H9 (cell line): ENCODE results near the gene CCDC71. TPM values are rescaled to one million over a fixed set of nuclear protein-coding genes. Genes with fewer than 3 reads are reported as not detected.

Experiments
- DNase-seq: peaks from one replicate; pipeline ENCODE4 v3.0.0-alpha.2; 2017
- H2AFZ ChIP-seq: one replicate; pipeline ENCODE4 v1.6.1; 2013; ENCODE audit warnings: mild to moderate bottlenecking, low read length, control low read depth, moderate library complexity
- H2AK5ac ChIP-seq: 2 replicates; pipeline ENCODE4 v1.6.1; 2013; ENCODE audit warnings: low read length, control low read depth, mixed read lengths; ENCODE audit not compliant: insufficient read length
- H2BK120ac ChIP-seq: one replicate; pipeline ENCODE4 v1.6.1; 2013; ENCODE audit warnings: low read depth, mild to moderate bottlenecking, low read length, control low read depth, inconsistent platforms; ENCODE audit not compliant: poor library complexity, severe bottlenecking
- H2BK12ac ChIP-seq: 2 replicates; pipeline ENCODE4 v1.6.1; 2013; ENCODE audit warnings: low read length, control low read depth, mixed read lengths, low read depth; ENCODE audit not compliant: insufficient read length
- H2BK15ac ChIP-seq: 2 replicates; pipeline ENCODE4 v1.6.1; 2013; ENCODE audit warnings: low read depth, low read length, control low read depth
- H2BK20ac ChIP-seq: one replicate; pipeline ENCODE4 v1.6.1; 2013; ENCODE audit warnings: low read depth, mild to moderate bottlenecking, low read length, control low read depth, inconsistent platforms; ENCODE audit not compliant: poor library complexity, severe bottlenecking
- H2BK5ac ChIP-seq: 2 replicates; pipeline ENCODE4 v1.6.1; 2013; ENCODE audit warnings: low read length, control low read depth, mixed read lengths; ENCODE audit not compliant: insufficient read length
- H3K14ac ChIP-seq: 2 replicates; pipeline ENCODE4 v1.6.1; 2013; ENCODE audit warnings: low read length, control low read depth; ENCODE audit not compliant: insufficient read depth
- H3K18ac ChIP-seq: 2 replicates; pipeline ENCODE4 v1.6.1; 2013; ENCODE audit warnings: low read depth, mild to moderate bottlenecking, mixed read lengths, low read length, control low read depth; ENCODE audit not compliant: insufficient read length
- H3K23ac ChIP-seq: 2 replicates; pipeline ENCODE4 v1.6.1; 2013; ENCODE audit warnings: low read length, control low read depth, mixed read lengths, low read depth; ENCODE audit not compliant: insufficient read length
- H3K23me2 ChIP-seq: 2 replicates; pipeline ENCODE4 v1.6.1; 2013; ENCODE audit warnings: low read depth, mild to moderate bottlenecking, mixed read lengths, low read length, control low read depth; ENCODE audit not compliant: insufficient read length, poor library complexity, severe bottlenecking
- H3K27ac ChIP-seq: 2 replicates; pipeline ENCODE4 v1.5.1; 2013; ENCODE audit warnings: low read length, control low read depth, mixed read lengths, low read depth; ENCODE audit not compliant: insufficient read length
- H3K27me3 ChIP-seq: 2 replicates; pipeline ENCODE4 v1.6.1; 2013; ENCODE audit warnings: low read length, control low read depth, inconsistent platforms; ENCODE audit not compliant: insufficient read depth
- H3K4ac ChIP-seq: 2 replicates; pipeline ENCODE4 v1.6.1; 2013; ENCODE audit warnings: low read depth, mild to moderate bottlenecking, control low read depth, inconsistent platforms, low read length, moderate library complexity
- H3K4me1 ChIP-seq: 2 replicates; pipeline ENCODE4 v1.6.1; 2013; ENCODE audit warnings: low read length, control low read depth, inconsistent platforms; ENCODE audit not compliant: insufficient read depth
- H3K4me2 ChIP-seq: 2 replicates; pipeline ENCODE4 v1.6.1; 2013; ENCODE audit warnings: low read length, control low read depth, mixed read lengths; ENCODE audit not compliant: insufficient read length, insufficient read depth
- H3K56ac ChIP-seq: 2 replicates; pipeline ENCODE4 v1.6.1; 2013; ENCODE audit warnings: low read depth, mild to moderate bottlenecking, mixed read lengths, low read length, control low read depth; ENCODE audit not compliant: insufficient read length
- H3K79me1 ChIP-seq: 2 replicates; pipeline ENCODE4 v1.6.1; 2013; ENCODE audit warnings: low read depth, mild to moderate bottlenecking, moderate library complexity, low read length, control low read depth, inconsistent platforms; ENCODE audit not compliant: insufficient read depth, poor library complexity, severe bottlenecking
- H3K79me2 ChIP-seq: 2 replicates; pipeline ENCODE4 v1.6.1; 2013; ENCODE audit warnings: low read length, control low read depth, inconsistent platforms; ENCODE audit not compliant: insufficient read depth
- H3K9ac ChIP-seq: 2 replicates; pipeline ENCODE4 v1.6.1; 2013; ENCODE audit warnings: low read length, control low read depth, mixed read lengths; ENCODE audit not compliant: insufficient read length; ENCODE audit errors: extremely low read depth
- H3K9me3 ChIP-seq: one replicate; pipeline ENCODE4 v1.6.1; 2013; ENCODE audit warnings: low read depth, low read length, inconsistent platforms; ENCODE audit not compliant: control insufficient read depth
- H3T11ph ChIP-seq: one replicate; pipeline ENCODE4 v1.6.1; 2013; ENCODE audit warnings: mild to moderate bottlenecking, low read length, control low read depth, inconsistent platforms
- H4K20me1 ChIP-seq: one replicate; pipeline ENCODE4 v1.6.1; 2013; ENCODE audit not compliant: control insufficient read depth, insufficient read length, insufficient read depth
- H4K5ac ChIP-seq: 2 replicates; pipeline ENCODE4 v1.6.1; 2013; ENCODE audit warnings: low read depth, mild to moderate bottlenecking, mixed read lengths, low read length, control low read depth; ENCODE audit not compliant: insufficient read length
- H4K8ac ChIP-seq: replicated peaks from 2 replicates; pipeline ENCODE4 v1.6.1; 2013; ENCODE audit warnings: low read length, control low read depth, mixed read lengths, low read depth; ENCODE audit not compliant: insufficient read length
- H4K91ac ChIP-seq: 2 replicates; pipeline ENCODE4 v1.6.1; 2013; ENCODE audit warnings: low read depth, mild to moderate bottlenecking, moderate library complexity, mixed read lengths, low read length, control low read depth; ENCODE audit not compliant: insufficient read length
- H3K27ac Mint-ChIP-seq, 3 experiments: 2 replicates in 2 of 3; 3 replicates in 1 of 3; pipeline ENCODE4 v1.8.0; 2020 to 2021; ENCODE audit warnings: mixed read lengths in 3 of 3, mild to moderate bottlenecking in 1 of 3, moderate library complexity in 1 of 3
- H3K27me3 Mint-ChIP-seq: 2 replicates; pipeline ENCODE4 v1.8.0; 2021; ENCODE audit warnings: low read depth, mild to moderate bottlenecking, moderate library complexity, mixed read lengths
- H3K36me3 Mint-ChIP-seq, 3 experiments: 2 replicates in 2 of 3; 3 replicates in 1 of 3; pipeline ENCODE4 v1.8.0; 2020 to 2021; ENCODE audit warnings: low read depth in 3 of 3, mixed read lengths in 3 of 3; ENCODE audit not compliant: insufficient read depth in 1 of 3
- H3K4me1 Mint-ChIP-seq, 2 experiments: 2 replicates each; pipeline ENCODE4 v1.8.0; 2020; ENCODE audit warnings: mixed read lengths in 2 of 2
- H3K4me3 Mint-ChIP-seq, 2 experiments: 2 replicates in 1 of 2; 3 replicates in 1 of 2; pipeline ENCODE4 v1.8.0; 2020 to 2021; ENCODE audit warnings: mild to moderate bottlenecking in 2 of 2, mixed read lengths in 2 of 2, moderate library complexity in 1 of 2
- H3K9me3 Mint-ChIP-seq, 2 experiments: 2 replicates in 1 of 2; 3 replicates in 1 of 2; pipeline ENCODE4 v1.8.0; 2020; ENCODE audit warnings: mild to moderate bottlenecking in 2 of 2, mixed read lengths in 2 of 2, moderate library complexity in 1 of 2
- CTCF ChIP-seq: fragments of 200-600 bp; sonication (generic); conservative IDR thresholded peaks from 3 replicates; pipeline ENCODE4 v1.8.0; 2021; ENCODE audit warnings: antibody characterized with exemption, mild to moderate bottlenecking
- WGBS: extraction: QIAGEN DNeasy Blood & Tissue Kit; methylation state at CpG from one replicate; pipeline ENCODE4 v1.1.7; 2013; ENCODE audit warnings: missing lambda C conversion rate, low lambda C conversion rate, mixed read lengths; ENCODE audit not compliant: insufficient read length; ENCODE audit errors: extremely low coverage; 5-methylcytosine and 5-hydroxymethylcytosine counted together
- total RNA-seq: library from RNA; stranded (reverse); gene quantifications from 2 replicates; pipeline ENCODE4 v1.2.1, GENCODE V29; 2021

Gene CCDC71
- total RNA-seq, 1 experiment from 2014 or later = 27.6 TPM

GRCh38 chr3:49151610-49152009 is 14.5 kb downstream of the CCDC71 start:
- H3K27me3 Mint-ChIP-seq = peaks cover 41% of the 10 kb centered on the region
- H3K27ac Mint-ChIP-seq = peak overlapping the region in 1 of 3 experiments; percentile 15; a peak in 1 of 7 replicates
- no peaks in the 10 kb centered on the region; the same call in 1 of the 2 replicates for H3K27me3 ChIP-seq
- no peaks in the 10 kb centered on the region for H3K79me2 ChIP-seq
- no peak overlapping the region for H3K14ac ChIP-seq
- H2BK12ac ChIP-seq = no peak overlapping the region
- H3K4me1 ChIP-seq = no peaks in the 10 kb centered on the region; the same call in 1 of the 2 replicates
- no peaks in the 10 kb centered on the region for H4K20me1 ChIP-seq
- H4K5ac ChIP-seq = no peak overlapping the region
- no peak overlapping the region for H3K4me2 ChIP-seq
- no peak overlapping the region for H3K56ac ChIP-seq
- H3K27ac ChIP-seq = no peak overlapping the region
- no peaks in the 10 kb centered on the region for H3K79me1 ChIP-seq
- no peak overlapping the region for H4K91ac ChIP-seq
- no peak overlapping the region for H4K8ac ChIP-seq
- DNase-seq = no peak
- peaks cover 4 to 5% of the 10 kb centered on the region in 2 experiments for H3K4me1 Mint-ChIP-seq
- H3K23me2 ChIP-seq = peaks cover 2% of the 10 kb centered on the region
- no peaks in the 10 kb centered on the region for H3K9me3 Mint-ChIP-seq
- H2AK5ac ChIP-seq = no peak overlapping the region
- no peak overlapping the region for H2BK15ac ChIP-seq
- no peak overlapping the region for H3K9ac ChIP-seq
- no peak for TF ChIP-seq CTCF
- H2BK120ac ChIP-seq = no peak overlapping the region
- no peak overlapping the region; a peak in 1 of 5 replicates for H3K4me3 Mint-ChIP-seq
- H2AFZ ChIP-seq = no peak overlapping the region
- H3K36me3 Mint-ChIP-seq = no peaks in the 10 kb centered on the region
- no peak overlapping the region for H3K4ac ChIP-seq
- no peak overlapping the region for H3K18ac ChIP-seq
- H2BK20ac ChIP-seq = no peak overlapping the region
- H3T11ph ChIP-seq = no peak overlapping the region
- WGBS = no CpG with 5 or more reads among the region's 2 CpGs
- no peak overlapping the region for H3K23ac ChIP-seq
- H2BK5ac ChIP-seq = no peak overlapping the region
- H3K9me3 ChIP-seq = no peaks in the 10 kb centered on the region
